ENCODE data around the gene TMEM121. TPM values are rescaled to one million over a fixed set of nuclear protein-coding genes. Genes with fewer than 3 reads are reported as not detected.

The TMEM121 gene
- total and polyA plus RNA-seq, 5 donors from 2014 or later = 1.8 to 5.8 (median 3.7) TPM

DNA sequence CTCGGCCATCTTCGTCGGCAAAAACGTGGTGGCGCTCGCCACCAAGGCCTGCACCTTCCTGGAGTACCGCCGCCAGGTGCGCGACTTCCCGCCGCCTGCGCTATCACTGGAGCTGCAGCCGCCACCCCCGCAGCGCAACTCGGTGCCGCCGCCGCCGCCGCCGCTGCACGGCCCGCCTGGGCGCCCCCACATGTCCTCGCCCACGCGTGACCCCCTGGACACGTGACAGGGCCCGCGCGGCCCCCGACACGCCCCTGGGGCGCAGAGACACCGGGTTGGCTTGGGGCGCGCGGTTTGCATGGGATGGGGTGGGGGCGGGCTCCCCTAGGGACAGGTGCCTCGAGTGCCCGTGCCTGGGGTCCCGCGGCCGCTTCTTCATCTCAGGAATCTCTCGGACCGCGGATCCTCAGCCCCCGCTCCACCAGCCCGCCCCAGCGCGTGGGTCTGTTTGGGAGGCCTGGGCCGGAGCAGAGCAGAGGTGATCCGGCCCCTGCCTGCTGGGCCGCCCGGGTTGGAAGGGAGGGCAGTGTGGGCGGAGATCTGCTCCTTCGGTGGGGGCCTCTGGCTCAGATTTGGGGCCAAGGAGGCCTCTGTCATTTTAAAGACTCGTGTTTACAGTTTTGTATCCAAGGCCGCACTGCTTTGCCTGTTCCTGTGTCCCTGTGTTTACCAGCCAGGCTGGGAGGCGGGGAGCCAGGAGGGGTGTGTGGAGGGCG is 3.3 kb downstream of the TMEM121 start:
- peaks cover 0 to 3% (median 0%) of the 10 kb centered on the region in 7 donors for H3K9me3 Mint-ChIP-seq
- Histone ChIP-seq H3K4me3 (ENCODE audit: low read depth, low read length) (no peak overlapping the region), H3K9me3 (ENCODE audit: control insufficient read depth in 2 of 2, low read length in 2 of 2) (no peaks in the 10 kb centered on the region), H3K36me3 (ENCODE audit: control insufficient read depth, insufficient read depth, low read length) (no peaks in the 10 kb centered on the region), H3K4me1 (ENCODE audit: control insufficient read depth, insufficient read depth, low read length, poor library complexity, severe bottlenecking) (peaks cover 42% of the 10 kb centered on the region), H3K27me3 (ENCODE audit: control insufficient read depth, insufficient read depth, low read length) (no peaks in the 10 kb centered on the region), H3K27ac (ENCODE audit: insufficient read depth, low read length, poor library complexity, severe bottlenecking) (no peak overlapping the region)
- H3K27me3 Mint-ChIP-seq = peaks cover 32% of the 10 kb centered on the region
- ATAC-seq (ENCODE audit: low read depth in 2 of 2) = peak; percentile 9 to 17
- H3K27ac Mint-ChIP-seq = peak overlapping the region in 1 of 3 donors; percentile 60
- peak overlapping the region; percentile 77 to 84 (median 80) for H3K4me3 Mint-ChIP-seq
- H3K36me3 Mint-ChIP-seq = no peaks in the 10 kb centered on the region
- DNase-seq = peak in 1 of 3 donors; percentile 31
- peaks cover 0 to 24% (median 3%) of the 10 kb centered on the region in 4 donors for H3K4me1 Mint-ChIP-seq

DNA sequence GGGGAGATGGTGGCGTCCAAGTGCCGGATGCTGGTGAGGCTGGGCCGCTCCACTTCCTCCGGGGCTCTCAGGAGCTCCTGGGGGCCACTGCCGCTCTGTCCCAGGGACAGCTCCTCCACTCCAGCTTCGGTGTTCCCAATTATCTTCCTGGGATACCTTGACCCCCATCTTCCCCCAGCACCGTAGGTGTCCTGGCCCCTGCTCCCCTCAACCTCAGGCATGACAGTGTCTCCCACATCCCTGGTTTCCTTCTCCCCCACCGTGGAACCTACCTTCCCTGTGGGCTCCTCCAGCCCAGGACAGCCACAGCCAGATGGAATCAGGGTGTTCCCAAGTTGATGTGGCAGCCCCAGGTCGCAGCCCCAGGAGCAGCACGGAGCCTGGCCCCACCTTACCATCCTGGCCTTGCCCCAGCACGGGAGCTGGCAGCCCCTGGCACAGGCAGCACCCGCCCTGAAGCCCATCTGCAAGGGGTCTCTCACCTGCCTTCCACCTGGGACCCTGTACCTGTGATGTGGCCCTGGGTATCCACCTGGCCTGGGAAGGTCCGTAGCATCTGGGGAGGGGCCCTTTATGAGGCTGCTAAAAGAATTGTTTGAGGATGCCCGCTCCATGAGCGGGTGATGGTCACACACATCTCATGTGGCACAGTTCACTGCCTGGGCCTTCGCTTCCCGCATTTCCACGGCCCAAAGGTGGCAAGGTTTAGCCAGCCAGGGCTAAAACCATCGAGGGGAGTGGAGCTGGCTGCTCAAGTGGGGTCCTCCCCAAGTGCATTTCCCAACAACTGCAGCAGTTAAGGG is 4.1 kb downstream of the TMEM121 start:
- DNase-seq (no peak), ATAC-seq (ENCODE audit: low read depth in 2 of 2) (no peak)
- H3K27ac Mint-ChIP-seq = peak overlapping the region in 1 of 3 donors; percentile 51
- peak overlapping the region; percentile 41 to 75 (median 58) for H3K4me3 Mint-ChIP-seq
- H3K36me3 ChIP-seq (ENCODE audit: control insufficient read depth, insufficient read depth, low read length) = no peaks in the 10 kb centered on the region
- no peaks in the 10 kb centered on the region for H3K36me3 Mint-ChIP-seq
- no peaks in the 10 kb centered on the region for H3K9me3 ChIP-seq (ENCODE audit: control insufficient read depth in 2 of 2, low read length in 2 of 2)
- no peak overlapping the region for H3K4me3 ChIP-seq (ENCODE audit: low read depth, low read length)
- peaks cover 42% of the 10 kb centered on the region for H3K4me1 ChIP-seq (ENCODE audit: control insufficient read depth, insufficient read depth, low read length, poor library complexity, severe bottlenecking)
- no peak overlapping the region for H3K27ac ChIP-seq (ENCODE audit: insufficient read depth, low read length, poor library complexity, severe bottlenecking)
- no peaks in the 10 kb centered on the region for H3K27me3 ChIP-seq (ENCODE audit: control insufficient read depth, insufficient read depth, low read length)
- peaks cover 25% of the 10 kb centered on the region for H3K27me3 Mint-ChIP-seq
- H3K4me1 Mint-ChIP-seq = peaks cover 0 to 24% (median 3%) of the 10 kb centered on the region in 4 donors
- peaks cover 0 to 3% (median 0%) of the 10 kb centered on the region in 7 donors for H3K9me3 Mint-ChIP-seq

DNA sequence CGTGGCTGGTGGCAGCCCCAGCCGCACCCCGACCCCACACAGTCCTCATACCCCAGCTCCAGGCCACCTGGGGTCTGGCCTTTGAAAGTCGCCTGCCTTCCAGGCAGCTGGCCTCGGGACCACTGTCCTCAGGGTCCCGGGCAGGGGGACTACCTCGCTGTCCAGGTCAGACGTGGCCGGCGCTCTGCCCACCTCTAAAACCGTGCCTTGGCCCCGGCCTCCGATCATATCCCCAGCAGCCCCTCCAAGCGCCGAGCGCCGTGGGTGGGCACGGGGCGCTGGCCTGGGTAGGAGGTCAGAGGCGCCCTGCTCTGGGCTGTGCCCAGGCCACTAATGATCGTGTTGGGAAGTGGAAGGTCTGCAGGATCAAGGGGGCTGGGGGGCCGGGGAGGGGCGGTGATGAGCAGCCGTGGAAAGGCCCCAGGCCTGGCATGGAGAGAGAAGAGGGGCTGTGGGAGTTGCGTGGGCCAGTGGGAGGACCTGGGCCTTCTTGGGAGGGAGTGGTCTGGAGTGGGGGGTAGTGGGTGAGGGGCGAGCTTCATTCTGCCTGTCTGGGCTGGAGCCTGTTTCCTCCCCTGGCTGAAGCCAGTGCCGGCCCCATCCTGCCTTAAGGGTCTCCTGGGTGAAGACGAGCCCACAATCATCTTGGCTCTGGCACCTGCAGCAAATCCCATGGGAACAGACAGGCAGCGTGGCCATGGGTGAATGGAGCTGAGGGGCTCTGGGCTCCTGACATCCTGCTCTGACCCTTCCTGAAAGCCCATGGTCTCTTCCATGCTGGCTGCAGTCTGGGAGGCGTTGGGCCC is 4.9 kb downstream of the TMEM121 start:
- peak overlapping the region in 3 of 4 donors; percentile 41 to 61 (median 44) for H3K4me3 Mint-ChIP-seq
- no peak for ATAC-seq (ENCODE audit: low read depth in 2 of 2)
- DNase-seq = no peak
- H3K36me3 Mint-ChIP-seq = no peaks in the 10 kb centered on the region
- Histone ChIP-seq H3K27ac (ENCODE audit: insufficient read depth, low read length, poor library complexity, severe bottlenecking) (no peak overlapping the region), H3K27me3 (ENCODE audit: control insufficient read depth, insufficient read depth, low read length) (no peaks in the 10 kb centered on the region), H3K36me3 (ENCODE audit: control insufficient read depth, insufficient read depth, low read length) (no peaks in the 10 kb centered on the region), H3K4me1 (ENCODE audit: control insufficient read depth, insufficient read depth, low read length, poor library complexity, severe bottlenecking) (peaks cover 38% of the 10 kb centered on the region), H3K4me3 (ENCODE audit: low read depth, low read length) (no peak overlapping the region), H3K9me3 (ENCODE audit: control insufficient read depth in 2 of 2, low read length in 2 of 2) (no peaks in the 10 kb centered on the region)
- peaks cover 0 to 3% (median 0%) of the 10 kb centered on the region in 7 donors for H3K9me3 Mint-ChIP-seq
- peaks cover 19% of the 10 kb centered on the region for H3K27me3 Mint-ChIP-seq
- peaks cover 0 to 20% (median 3%) of the 10 kb centered on the region in 4 donors for H3K4me1 Mint-ChIP-seq
- no peak overlapping the region for H3K27ac Mint-ChIP-seq

- no peak overlapping the region for H3K27ac ChIP-seq (ENCODE audit: insufficient read depth, low read length, poor library complexity, severe bottlenecking)
- peaks cover 0 to 19% (median 2%) of the 10 kb centered on the region in 4 donors for H3K4me1 Mint-ChIP-seq
These were observed 5.7 kb downstream of the TMEM121 start for GRCh38 chr14:105531894-105532623.

GRCh38 chr14:105532735-105533141 is 6.4 kb downstream of the TMEM121 start:
- Mint-ChIP-seq H3K27me3 (peaks cover 17% of the 10 kb centered on the region), H3K36me3 (no peaks in the 10 kb centered on the region), H3K4me3 (no peak overlapping the region), H3K27ac (peak overlapping the region in 1 of 3 donors; percentile 68), H3K9me3 (peaks cover 0 to 3% (median 0%) of the 10 kb centered on the region in 7 donors), H3K4me1 (peaks cover 0 to 13% (median 0%) of the 10 kb centered on the region in 4 donors)
- Histone ChIP-seq H3K36me3 (ENCODE audit: control insufficient read depth, insufficient read depth, low read length) (no peaks in the 10 kb centered on the region), H3K4me1 (ENCODE audit: control insufficient read depth, insufficient read depth, low read length, poor library complexity, severe bottlenecking) (peaks cover 28% of the 10 kb centered on the region), H3K27ac (ENCODE audit: insufficient read depth, low read length, poor library complexity, severe bottlenecking) (no peak overlapping the region), H3K27me3 (ENCODE audit: control insufficient read depth, insufficient read depth, low read length) (no peaks in the 10 kb centered on the region), H3K9me3 (ENCODE audit: control insufficient read depth in 2 of 2, low read length in 2 of 2) (no peaks in the 10 kb centered on the region), H3K4me3 (ENCODE audit: low read depth, low read length) (no peak overlapping the region)
- DNase-seq = no peak
- ATAC-seq (ENCODE audit: low read depth in 2 of 2) = no peak

More at GRCh38 chr14:105531894-105532623, 5.7 kb downstream of the TMEM121 start:
- Mint-ChIP-seq H3K36me3 (no peaks in the 10 kb centered on the region), H3K27ac (no peak overlapping the region), H3K9me3 (peaks cover 0 to 3% (median 0%) of the 10 kb centered on the region in 7 donors), H3K27me3 (peaks cover 24% of the 10 kb centered on the region), H3K4me3 (peak overlapping the region in 2 of 4 donors; percentile 29 to 61)
- Histone ChIP-seq H3K4me1 (ENCODE audit: control insufficient read depth, insufficient read depth, low read length, poor library complexity, severe bottlenecking) (peaks cover 33% of the 10 kb centered on the region), H3K27me3 (ENCODE audit: control insufficient read depth, insufficient read depth, low read length) (no peaks in the 10 kb centered on the region), H3K36me3 (ENCODE audit: control insufficient read depth, insufficient read depth, low read length) (no peaks in the 10 kb centered on the region), H3K4me3 (ENCODE audit: low read depth, low read length) (no peak overlapping the region), H3K9me3 (ENCODE audit: control insufficient read depth in 2 of 2, low read length in 2 of 2) (no peaks in the 10 kb centered on the region)
- DNase-seq (no peak), ATAC-seq (ENCODE audit: low read depth in 2 of 2) (no peak)

DNA sequence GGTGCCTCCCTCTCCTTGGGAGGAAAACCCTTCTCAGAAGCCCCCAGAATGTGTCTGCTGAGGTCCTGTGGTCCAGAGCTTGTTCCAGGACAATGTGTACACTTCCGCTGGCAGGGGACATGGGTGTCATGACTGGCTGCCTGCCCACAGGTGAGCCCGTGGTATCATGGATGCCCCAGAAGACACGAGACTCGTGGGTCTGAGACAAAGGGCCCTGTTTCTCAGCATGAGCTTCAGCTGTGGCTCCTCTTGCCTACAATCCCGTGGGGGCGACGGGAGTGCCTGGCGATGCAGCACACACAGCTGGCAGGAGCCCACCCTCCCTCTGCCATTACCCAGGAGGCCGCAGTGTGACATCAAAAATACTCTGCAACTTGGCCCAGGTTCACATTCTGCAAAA is 7.0 kb downstream of the TMEM121 start:
- H3K9me3 Mint-ChIP-seq = peaks cover 0 to 3% (median 0%) of the 10 kb centered on the region in 7 donors
- peaks cover 0 to 13% (median 0%) of the 10 kb centered on the region in 4 donors for H3K4me1 Mint-ChIP-seq
- Histone ChIP-seq H3K4me1 (ENCODE audit: control insufficient read depth, insufficient read depth, low read length, poor library complexity, severe bottlenecking) (peaks cover 26% of the 10 kb centered on the region), H3K36me3 (ENCODE audit: control insufficient read depth, insufficient read depth, low read length) (no peaks in the 10 kb centered on the region), H3K9me3 (ENCODE audit: control insufficient read depth in 2 of 2, low read length in 2 of 2) (no peaks in the 10 kb centered on the region), H3K27ac (ENCODE audit: insufficient read depth, low read length, poor library complexity, severe bottlenecking) (no peak overlapping the region), H3K27me3 (ENCODE audit: control insufficient read depth, insufficient read depth, low read length) (no peaks in the 10 kb centered on the region), H3K4me3 (ENCODE audit: low read depth, low read length) (no peak overlapping the region)
- H3K36me3 Mint-ChIP-seq = no peaks in the 10 kb centered on the region
- DNase-seq (no peak), ATAC-seq (ENCODE audit: low read depth in 2 of 2) (no peak)
- peaks cover 15% of the 10 kb centered on the region for H3K27me3 Mint-ChIP-seq
- H3K4me3 Mint-ChIP-seq = peak overlapping the region in 1 of 4 donors; percentile 23
- no peak overlapping the region for H3K27ac Mint-ChIP-seq

Data from CD4-positive, CD25-positive, alpha-beta regulatory T cell (primary cell).